ENCODE results near the gene CAPN14. TPM values are rescaled to one million over a fixed set of nuclear protein-coding genes. Genes with fewer than 3 reads are reported as not detected.

Gene CAPN14
- total and polyA plus RNA-seq, 12 donors: 0.10 to 0.28 (median 0.11) TPM; not detected in 5

DNA sequence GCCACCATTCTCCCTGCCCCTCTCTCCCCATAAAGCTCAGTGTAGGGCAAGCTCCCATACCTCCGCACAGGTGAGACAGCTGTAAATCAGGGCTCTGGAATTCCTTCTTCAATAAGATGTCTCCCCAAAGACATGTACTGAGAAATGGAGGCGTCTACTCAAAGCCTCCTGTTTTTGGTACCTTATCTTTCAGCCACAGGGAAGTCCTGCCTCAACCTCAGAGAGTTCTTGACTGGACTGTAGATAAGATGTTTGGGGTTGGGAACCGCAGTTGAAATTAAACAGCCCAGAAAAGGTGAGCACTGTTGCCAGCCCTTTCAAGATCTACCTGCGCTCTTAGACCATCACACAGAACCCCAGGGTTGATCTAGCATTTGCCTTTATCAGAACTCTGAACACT is 77.6 kb downstream of the CAPN14 start:
- intact Hi-C loops (cut with DNase I): no loop called here
- DNase-seq: no peak
- no peak for TF ChIP-seq POLR2A (IDR thresholded peaks at IDR 0.05)
- TF ChIP-seq CTCF (IDR thresholded peaks at IDR 0.05): no peak
- peaks cover 13 to 21% of the 10 kb centered on the region in 2 donors for H3K4me1 ChIP-seq (replicated peaks in 1 of 2)
- H3K27me3 ChIP-seq: peaks cover 29% of the 10 kb centered on the region
- H3K9me3 ChIP-seq (replicated peaks in 1 of 3): no peaks in the 10 kb centered on the region
- H3K4me3 ChIP-seq: no peak overlapping the region
- 92 to 98% (median 94%) methylated on average over 4 of the region's 4 CpGs for WGBS, 4 donors
- H3K36me3 ChIP-seq (replicated peaks in 1 of 2): no peaks in the 10 kb centered on the region
- no peak overlapping the region for H3K27ac ChIP-seq

DNA sequence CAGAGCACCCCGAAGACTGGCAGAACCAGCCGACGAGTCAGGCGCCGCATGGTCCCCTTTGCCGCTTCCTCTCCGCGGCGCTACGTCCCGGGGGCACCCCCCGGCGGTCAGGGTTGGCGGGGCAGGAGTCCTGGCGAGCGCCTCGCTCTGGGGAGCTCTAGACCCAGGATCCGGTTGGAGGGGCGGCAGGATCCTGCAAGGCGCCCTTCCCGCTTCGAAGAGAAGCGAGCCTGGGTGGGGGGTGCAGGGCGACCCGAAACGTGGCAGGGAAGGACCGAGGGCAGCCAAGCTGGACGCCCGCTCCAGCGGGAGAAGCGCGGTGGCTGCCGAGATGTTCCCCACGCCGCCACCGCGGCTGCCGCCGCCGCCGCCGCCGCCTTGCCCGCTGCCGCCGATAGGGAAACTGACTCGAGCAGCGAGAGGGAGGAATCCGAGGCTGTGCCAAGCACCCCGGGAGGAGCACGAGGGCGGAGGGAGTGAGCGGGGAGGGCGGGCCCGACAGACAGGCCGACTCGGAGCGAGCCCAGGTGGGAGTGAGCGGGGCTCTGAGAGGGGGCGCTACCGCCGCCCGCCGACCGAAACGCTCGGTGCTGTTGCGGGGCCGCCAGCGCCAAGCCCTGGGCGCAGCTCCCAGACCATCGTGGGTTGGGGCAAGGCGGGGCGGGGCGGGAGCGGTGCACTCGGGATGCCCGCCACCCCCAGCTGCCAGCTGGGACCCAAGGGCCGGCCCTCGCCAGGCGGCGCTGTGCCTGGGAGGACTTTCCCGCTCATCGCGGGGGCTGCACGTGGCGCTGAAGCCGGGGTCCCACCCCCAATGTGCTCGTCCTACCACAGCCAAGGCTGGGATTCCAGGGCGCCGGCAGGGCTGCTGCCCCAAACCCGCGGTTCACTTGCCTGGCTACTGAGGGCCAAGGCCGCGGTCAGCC is 79.0 kb downstream of the CAPN14 start, which contains the start of gene GALNT14:
Gene GALNT14 (minus strand): TSS at position 404 of the 926 bp plus-strand sequence. CDS start 354 bp downstream, at position 50.
- peak; percentile 29 to 60 (median 36) for DNase-seq
- Histone ChIP-seq H3K27ac (peak within 1 kb of the TSS in 1 of 5 donors; percentile 30), H3K4me1 (replicated peaks in 1 of 2) (peaks cover 13 to 21% of the 10 kb centered on the region in 2 donors), H3K36me3 (replicated peaks in 1 of 2) (no peaks in the 10 kb centered on the region), H3K9me3 (replicated peaks in 1 of 3) (no peaks in the 10 kb centered on the region), H3K4me3 (peak within 1 kb of the TSS in 2 of 4 donors; percentile 14 to 43), H3K27me3 (peaks cover 29% of the 10 kb centered on the region)
- intact Hi-C loops (cut with DNase I): no loop called here
- TF ChIP-seq CTCF (IDR thresholded peaks at IDR 0.05) (peak; percentile 6 to 26 (median 14)), POLR2A (IDR thresholded peaks at IDR 0.05) (no peak)
- WGBS, 4 donors: 0 to 2% (median 1%) methylated on average over 9 to 95 of the region's 95 CpGs

DNA sequence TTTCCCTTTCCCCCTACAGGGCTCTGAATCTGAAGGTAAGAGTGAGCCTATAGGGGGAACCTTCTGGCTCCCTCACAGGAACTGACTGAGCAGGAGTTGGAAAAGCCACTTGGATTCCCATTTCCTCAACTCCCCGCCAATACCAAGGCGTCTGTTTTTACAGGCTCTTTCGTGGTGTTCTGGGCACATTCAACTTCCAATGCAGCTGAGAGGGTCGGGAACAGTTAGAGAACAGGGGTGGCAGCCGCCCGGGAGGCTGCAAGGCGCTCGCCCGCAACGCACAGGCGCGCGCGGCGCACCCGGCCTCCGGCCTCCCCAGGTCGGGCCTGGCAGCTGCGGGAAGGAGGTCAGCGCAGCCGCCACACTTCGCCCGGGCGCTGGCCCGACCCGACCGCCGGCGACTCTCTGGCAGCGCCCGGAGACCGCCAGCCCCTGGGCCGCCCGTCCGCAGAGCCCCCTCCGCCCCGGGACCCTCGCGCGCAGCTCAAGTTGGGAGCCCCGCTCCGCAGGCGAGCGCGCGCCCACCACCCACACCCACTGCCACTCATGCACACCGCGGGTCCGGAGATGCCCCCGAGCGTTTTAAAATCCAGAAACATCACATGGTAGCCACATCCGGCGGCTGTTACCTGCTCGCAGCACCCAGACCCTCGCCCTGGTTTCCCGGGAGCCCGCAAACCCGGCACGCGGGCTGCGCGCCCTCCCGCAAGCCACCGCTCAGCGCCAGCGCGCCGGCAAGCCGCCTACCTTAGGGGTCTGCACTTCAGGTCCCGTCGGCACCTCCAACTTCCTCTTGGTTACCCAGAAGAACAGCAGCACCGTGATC is 79.9 kb downstream of the CAPN14 start:
- TF ChIP-seq CTCF (IDR thresholded peaks at IDR 0.05): no peak
- TF ChIP-seq POLR2A (IDR thresholded peaks at IDR 0.05): no peak
- H3K4me1 ChIP-seq (replicated peaks in 1 of 2): peaks cover 13 to 21% of the 10 kb centered on the region in 2 donors
- H3K27me3 ChIP-seq: peaks cover 29% of the 10 kb centered on the region
- DNase-seq: no peak
- peak overlapping the region in 1 of 5 donors; percentile 30 for H3K27ac ChIP-seq
- no peaks in the 10 kb centered on the region for H3K36me3 ChIP-seq (replicated peaks in 1 of 2)
- no peaks in the 10 kb centered on the region for H3K9me3 ChIP-seq (replicated peaks in 1 of 3)
- WGBS, 4 donors: 1 to 7% (median 2%) methylated on average over 3 to 72 of the region's 72 CpGs
- intact Hi-C loops (cut with DNase I): no loop called here
- peak overlapping the region in 2 of 4 donors; percentile 14 to 43 for H3K4me3 ChIP-seq

GRCh38 chr2:31136732-31137131 is 80.6 kb downstream of the CAPN14 start:
- no peaks in the 10 kb centered on the region for H3K9me3 ChIP-seq (replicated peaks in 1 of 3)
- H3K4me1 ChIP-seq (replicated peaks in 1 of 2): peaks cover 13 to 21% of the 10 kb centered on the region in 2 donors
- WGBS, 4 donors: 41 to 56% (median 43%) methylated on average over 10 of the region's 10 CpGs
- H3K4me3 ChIP-seq: peak overlapping the region in 1 of 4 donors; percentile 43
- H3K27me3 ChIP-seq: peaks cover 29% of the 10 kb centered on the region
- intact Hi-C loops (cut with DNase I): no loop called here
- no peaks in the 10 kb centered on the region for H3K36me3 ChIP-seq (replicated peaks in 1 of 2)
- DNase-seq: no peak
- TF ChIP-seq POLR2A (IDR thresholded peaks at IDR 0.05) (no peak), CTCF (IDR thresholded peaks at IDR 0.05) (no peak)
- H3K27ac ChIP-seq: no peak overlapping the region

All from adrenal gland (tissue), 12 donors.